GM12872 (cell line): ENCODE results near the gene MAP3K4.

Experiments used
- CTCF ChIP-seq: IDR thresholded peaks from 3 replicates; pipeline ENCODE4 v1.5.1; 2011; ENCODE audit warnings: low read depth, mild to moderate bottlenecking, low read length, moderate library complexity; ENCODE audit not compliant: insufficient read depth

The MAP3K4 gene

DNA sequence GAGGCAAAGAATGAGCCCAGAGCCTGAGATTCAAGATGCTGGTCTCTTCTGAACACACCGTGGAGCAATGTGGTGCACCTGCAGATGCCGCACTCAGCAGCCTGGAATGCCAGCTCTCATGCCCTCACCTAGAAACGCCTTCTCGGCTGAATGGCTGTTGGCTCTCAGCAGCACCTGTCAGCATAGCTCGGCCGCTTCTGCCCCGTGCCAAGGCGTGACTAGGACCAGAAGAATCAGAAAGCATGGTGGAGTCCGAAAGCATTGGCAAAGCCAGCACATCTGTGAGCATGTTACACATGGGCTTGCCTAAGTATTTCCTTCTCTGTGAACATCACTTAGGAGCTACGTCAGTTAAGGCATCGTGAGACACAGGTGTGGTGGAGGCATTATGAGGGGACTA lies 140.8 kb downstream of the MAP3K4 start:
- TF ChIP-seq CTCF, result no peak

DNA sequence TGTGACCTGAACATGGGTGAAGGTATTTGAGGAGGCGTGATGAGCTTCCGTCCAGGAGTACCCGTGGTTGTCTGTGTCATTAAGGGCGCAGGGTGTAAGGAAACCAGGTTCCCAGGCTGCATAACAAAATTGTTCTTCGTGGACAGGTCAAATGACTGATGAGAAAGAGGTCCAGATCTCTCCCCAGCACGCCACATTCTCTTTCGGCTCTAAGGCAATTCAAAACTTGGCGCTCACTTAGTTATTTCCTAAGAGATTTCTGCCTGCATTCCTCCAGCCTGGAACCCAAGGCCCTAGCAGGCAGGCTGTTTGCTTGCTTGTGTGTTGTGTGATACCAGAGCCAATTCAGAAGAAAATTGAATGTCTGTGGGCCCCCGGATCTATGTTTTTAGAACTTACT lies 142.4 kb downstream of the MAP3K4 start:
- no peak for TF ChIP-seq CTCF

DNA sequence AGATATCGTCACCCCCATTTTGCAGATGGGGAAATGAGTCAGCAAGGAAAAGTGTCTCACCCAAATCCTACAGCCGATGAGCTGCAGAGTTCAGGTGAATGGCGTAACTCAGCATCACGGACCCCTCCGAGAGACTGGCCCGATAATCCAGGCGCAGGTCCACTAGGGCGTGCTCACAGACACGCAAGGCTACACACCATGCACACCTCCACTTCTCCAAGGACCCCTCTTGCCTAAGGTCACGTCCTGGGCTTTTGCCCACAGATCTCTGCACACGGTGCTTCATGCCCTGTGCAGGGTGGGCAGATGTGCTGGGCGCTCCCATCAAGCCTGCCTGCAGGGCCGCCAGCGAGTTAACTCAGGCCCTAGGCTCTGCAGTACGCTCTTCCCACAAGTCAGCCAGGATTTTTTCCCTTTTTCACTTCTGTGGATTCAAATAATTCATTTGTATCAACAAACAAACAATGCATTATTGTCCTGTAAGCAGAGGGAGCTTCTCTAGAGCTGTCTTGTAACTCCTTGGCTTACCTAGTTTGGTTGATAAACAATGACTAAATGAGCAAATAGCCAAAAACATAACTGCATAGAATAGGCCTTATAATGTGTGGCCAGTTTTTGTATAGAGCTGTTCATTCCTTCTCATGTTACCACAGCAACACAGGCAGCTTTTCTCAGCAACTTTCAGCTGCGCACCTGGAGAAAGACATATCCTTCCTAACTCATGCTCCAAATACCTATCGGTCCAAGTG lies 143.2 kb downstream of the MAP3K4 start:
- no peak for TF ChIP-seq CTCF

DNA sequence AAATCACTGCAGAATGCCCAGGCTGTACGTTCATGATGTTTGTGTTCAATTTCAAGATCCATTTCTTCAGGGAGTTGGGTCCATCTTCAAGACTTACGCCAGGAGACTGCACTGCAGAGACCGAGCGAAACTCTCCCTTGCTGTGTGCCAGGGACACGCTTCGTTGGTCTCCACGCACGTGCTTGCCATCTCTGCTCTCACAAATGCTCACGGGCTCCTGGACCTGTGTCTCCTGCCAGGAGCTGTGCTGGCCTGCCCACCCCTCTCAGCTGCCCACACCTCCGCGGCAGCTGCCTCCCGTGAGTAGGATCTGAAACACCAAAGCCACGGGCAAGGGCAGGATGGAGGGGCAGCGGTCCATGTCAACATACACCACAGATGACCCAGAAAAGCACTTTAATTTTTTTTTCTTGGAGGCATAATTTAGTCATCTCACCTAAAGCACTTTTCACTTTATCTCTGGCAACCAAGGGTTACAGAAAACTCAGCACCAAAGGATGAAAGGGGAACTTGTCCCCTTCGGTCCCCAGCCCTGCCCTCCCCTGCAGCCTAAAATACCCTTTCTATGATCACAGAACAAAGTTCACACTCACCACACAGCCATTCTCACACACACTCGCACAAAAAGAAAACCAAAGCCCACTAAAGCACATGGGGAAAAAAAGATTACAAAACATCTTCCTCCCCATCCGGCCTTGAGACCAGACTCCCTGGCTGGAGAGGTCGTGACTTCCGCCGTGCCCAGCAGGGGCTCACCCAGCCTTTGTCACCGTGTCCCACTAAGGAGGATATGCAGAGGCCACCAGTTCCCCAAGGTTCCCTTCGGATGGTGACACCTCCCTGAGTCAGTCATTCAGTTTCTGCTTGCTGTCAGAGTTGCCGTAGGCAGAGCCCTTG lies 144.4 kb downstream of the MAP3K4 start:
- TF ChIP-seq CTCF, result no peak

GRCh38 chr6:161136655-161137054 lies 145.1 kb downstream of the MAP3K4 start:
- no peak for TF ChIP-seq CTCF

DNA sequence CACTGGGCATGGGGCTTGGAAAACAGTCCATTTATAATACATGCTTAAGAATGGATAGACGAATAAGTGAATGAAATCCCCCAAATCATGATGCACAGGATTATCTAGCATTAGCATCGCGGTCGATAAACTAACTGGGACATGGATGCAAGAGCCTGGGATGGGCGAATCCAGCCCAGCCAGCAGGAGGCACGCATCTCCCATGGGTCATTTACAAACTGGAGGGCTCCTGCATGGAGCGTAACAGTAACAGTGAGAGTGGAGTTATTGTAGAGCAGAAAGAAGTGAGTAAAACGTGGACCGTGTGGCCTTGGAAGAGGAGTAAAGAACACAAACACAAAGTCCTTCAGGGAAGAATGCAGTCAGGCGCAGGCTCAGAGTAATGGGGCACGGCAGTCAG lies 145.8 kb downstream of the MAP3K4 start:
- no peak for TF ChIP-seq CTCF

DNA sequence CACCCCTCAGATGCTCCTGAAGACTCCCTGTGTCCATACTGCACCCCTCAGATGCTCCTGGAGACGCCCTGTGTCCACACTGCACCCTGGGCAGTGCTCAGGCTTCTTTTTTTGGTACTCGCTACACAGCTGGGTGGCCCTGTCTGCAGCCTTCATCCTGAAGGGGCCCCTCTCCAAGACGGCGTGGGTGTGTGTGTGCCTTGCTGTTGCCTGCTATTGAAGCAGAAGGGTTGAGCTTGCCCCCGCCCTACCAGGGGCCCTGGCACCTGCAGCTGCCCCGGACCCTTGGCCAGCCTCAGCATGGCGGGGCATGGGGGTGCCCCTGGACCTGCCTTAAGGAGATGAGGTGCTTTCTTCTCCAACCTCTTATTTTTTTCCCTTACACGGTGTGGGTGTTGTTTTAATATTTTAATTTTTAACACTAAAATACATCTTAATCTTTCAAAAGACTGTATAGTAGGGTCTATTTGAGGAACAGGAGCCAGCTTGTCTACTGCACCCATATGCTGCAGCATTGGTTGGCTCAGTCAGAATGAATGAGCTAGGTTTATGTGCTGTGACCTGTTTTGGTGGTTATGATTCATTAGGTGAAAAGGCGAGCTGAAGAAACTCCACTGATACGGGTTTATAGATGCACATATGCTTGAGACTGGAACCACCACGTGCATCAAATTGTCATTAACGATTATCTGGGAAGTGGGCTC lies 146.4 kb downstream of the MAP3K4 start:
- TF ChIP-seq CTCF, result no peak
